SK-N-SH (cell line): ENCODE measurements around the gene PEX10. TPM values are rescaled to one million over a fixed set of nuclear protein-coding genes. Genes with fewer than 3 reads are reported as not detected.

ENCODE experiments used
- CTCF ChIA-PET: fragments of 300-600, 350-600 bp; formaldehyde crosslinking; extraction: SDS; loops from one replicate; lab custom pipeline; 2021; lab: Yijun Ruan, JAX
- POLR2A ChIA-PET: fragments of 350-600 bp; sonication (Branson Sonifier 250); formaldehyde crosslinking; extraction: SDS; loops from one replicate; lab custom pipeline; 2020; ENCODE audit warnings: antibody characterized with exemption, inconsistent platforms; lab: Yijun Ruan, JAX
- DNase-seq: peaks from one replicate; pipeline ENCODE4 v3.0.0; 2012
- H2AFZ ChIP-seq: fragments of 200-600 bp; sonication (generic); 2 replicates; pipeline ENCODE4 v1.8.1; 2016; ENCODE audit warnings: antibody characterized with exemption, mild to moderate bottlenecking, low read depth
- H3F3A ChIP-seq: fragments of 200-600 bp; sonication (generic); replicated peaks from 2 replicates; pipeline ENCODE3; 2016; ENCODE audit warnings: antibody characterized with exemption, mild to moderate bottlenecking; ENCODE audit not compliant: insufficient read depth
- H3K27ac ChIP-seq, 2 experiments: fragments of 200-500 bp in 1 of 2; fragments of 200-600 bp in 1 of 2; sonication (Bioruptor generic) in 1 of 2; sonication (generic), shearing (Covaris generic) in 1 of 2; 2 replicates each; pipeline versions ENCODE4 v1.5.1 to v1.6.1; 2014 to 2016; ENCODE audit warnings: low read depth in 2 of 2, inconsistent platforms in 1 of 2, low read length in 1 of 2, mild to moderate bottlenecking in 1 of 2, mixed read lengths in 1 of 2
- H3K27me3 ChIP-seq: fragments of 200-600 bp; sonication (generic), shearing (Covaris generic); 2 replicates; pipeline ENCODE4 v1.6.1; 2016; ENCODE audit warnings: mixed run types; ENCODE audit not compliant: insufficient read depth
- H3K36me3 ChIP-seq, 2 experiments: fragments of 200-500 bp in 1 of 2; fragments of 200-600 bp in 1 of 2; sonication (Bioruptor generic) in 1 of 2; sonication (generic) in 1 of 2; replicated peaks in 1 of 2; 2 replicates each; pipeline versions ENCODE3 to v1.5.1; 2014 to 2016; ENCODE audit warnings: low read length in 1 of 2, mild to moderate bottlenecking in 1 of 2; ENCODE audit not compliant: insufficient read depth in 2 of 2, control insufficient read depth in 1 of 2
- H3K4me1 ChIP-seq, 2 experiments: fragments of 200-500 bp in 1 of 2; fragments of 200-600 bp in 1 of 2; sonication (Bioruptor generic) in 1 of 2; sonication (generic), shearing (Covaris generic) in 1 of 2; 2 replicates each; pipeline versions ENCODE4 v1.5.1 to v1.6.1; 2014 to 2016; ENCODE audit warnings: low read depth in 1 of 2, low read length in 1 of 2, mixed run types in 1 of 2; ENCODE audit not compliant: insufficient read depth in 2 of 2, control insufficient read depth in 1 of 2
- H3K4me2 ChIP-seq: fragments of 200-600 bp; sonication (generic), shearing (Covaris generic); 2 replicates; pipeline ENCODE4 v1.6.1; 2017; ENCODE audit warnings: mixed run types
- H3K4me3 ChIP-seq, 2 experiments: fragments of 200-500 bp in 1 of 2; fragments of 200-600 bp in 1 of 2; sonication (Bioruptor generic) in 1 of 2; sonication (generic), shearing (Covaris generic) in 1 of 2; 2 replicates each; pipeline versions ENCODE4 v1.5.1 to v1.8.1; 2014 to 2016; ENCODE audit warnings: low read depth in 2 of 2, inconsistent platforms in 1 of 2, low read length in 1 of 2, mild to moderate bottlenecking in 1 of 2, mixed read lengths in 1 of 2, moderate library complexity in 1 of 2
- H3K79me2 ChIP-seq: fragments of 200-600 bp; sonication (generic); 2 replicates; pipeline ENCODE4 v1.8.1; 2017; ENCODE audit warnings: mild to moderate bottlenecking; ENCODE audit not compliant: insufficient read depth
- H3K9ac ChIP-seq: fragments of 200-600 bp; sonication (generic); 2 replicates; pipeline ENCODE4 v1.6.1; 2017; ENCODE audit warnings: mixed run types
- H3K9me2 ChIP-seq: fragments of 200-600 bp; sonication (generic); 2 replicates; pipeline ENCODE4 v1.6.1; 2017; ENCODE audit warnings: mixed run types
- H3K9me3 ChIP-seq: fragments of 200-600 bp; sonication (generic); 2 replicates; pipeline ENCODE4 v1.6.1; 2017; ENCODE audit warnings: mixed run types, mild to moderate bottlenecking, moderate library complexity
- H4K20me1 ChIP-seq: fragments of 200-600 bp; sonication (generic); 2 replicates; pipeline ENCODE4 v1.6.1; 2017; ENCODE audit warnings: mild to moderate bottlenecking, mixed run types; ENCODE audit not compliant: insufficient read depth
- GABPA ChIP-seq: IDR thresholded peaks from 2 replicates; pipeline ENCODE4 v1.4.0; 2012; ENCODE audit warnings: low read depth, mild to moderate bottlenecking
- GATA2 ChIP-seq: sonication (generic); formaldehyde crosslinking; IDR thresholded peaks from 2 replicates; pipeline ENCODE4 v1.5.0; 2020; ENCODE audit warnings: mild to moderate bottlenecking, missing genetic modification reagents
- JUND ChIP-seq: IDR thresholded peaks from 2 replicates; pipeline ENCODE4 v1.4.0; 2012
- RAD21 ChIP-seq: IDR thresholded peaks from 2 replicates; pipeline ENCODE4 v1.6.1; 2012; ENCODE audit warnings: mild to moderate bottlenecking, low read length
- RCOR1 ChIP-seq: fragments of 150-350 bp; IDR thresholded peaks from 2 replicates; pipeline ENCODE4 v1.6.1; 2017; ENCODE audit warnings: antibody characterized with exemption, low read length
- RFX5 ChIP-seq: IDR thresholded peaks from 2 replicates; pipeline ENCODE4 v1.6.1; 2012; ENCODE audit warnings: mild to moderate bottlenecking, improper control_type of control experiment, low read length
- TAF1 ChIP-seq: IDR thresholded peaks from 2 replicates; pipeline ENCODE4 v1.6.1; 2012; ENCODE audit warnings: low read depth, mild to moderate bottlenecking, low read length, moderate library complexity, borderline replicate concordance
- WGBS: methylation state at CpG from one replicate; pipeline ENCODE4 v1.1.6; 2017; ENCODE audit warnings: low lambda C conversion rate; 5-methylcytosine and 5-hydroxymethylcytosine counted together
- polyA plus RNA-seq, 3 experiments: library from polyadenylated mRNA; depleted of rRNA; stranded (reverse); fragments of >200 nt; gene quantifications; 2 replicates each; pipeline ENCODE4 v1.2.3, GENCODE V29; 2012
- TF ChIP-seq, protein P1 (sequence below): IDR thresholded peaks from 2 replicates; pipeline ENCODE4 v1.6.1; 2012; ENCODE audit warnings: mild to moderate bottlenecking, low read depth, low read length, moderate library complexity
- TF ChIP-seq, protein P2 (sequence below): fragments of 150-350 bp; IDR thresholded peaks from 2 replicates; pipeline ENCODE4 v1.6.1; 2017; ENCODE audit warnings: antibody characterized with exemption, low read length, low read depth, borderline replicate concordance
- TF ChIP-seq, protein P3 (sequence below): IDR thresholded peaks from 2 replicates; pipeline ENCODE4 v1.4.0; 2012; ENCODE audit warnings: low read depth

Gene PEX10
- polyA plus RNA-seq, 1 of the 3 experiments (the other 2 are of a cell fraction) = 28.6 TPM

DNA sequence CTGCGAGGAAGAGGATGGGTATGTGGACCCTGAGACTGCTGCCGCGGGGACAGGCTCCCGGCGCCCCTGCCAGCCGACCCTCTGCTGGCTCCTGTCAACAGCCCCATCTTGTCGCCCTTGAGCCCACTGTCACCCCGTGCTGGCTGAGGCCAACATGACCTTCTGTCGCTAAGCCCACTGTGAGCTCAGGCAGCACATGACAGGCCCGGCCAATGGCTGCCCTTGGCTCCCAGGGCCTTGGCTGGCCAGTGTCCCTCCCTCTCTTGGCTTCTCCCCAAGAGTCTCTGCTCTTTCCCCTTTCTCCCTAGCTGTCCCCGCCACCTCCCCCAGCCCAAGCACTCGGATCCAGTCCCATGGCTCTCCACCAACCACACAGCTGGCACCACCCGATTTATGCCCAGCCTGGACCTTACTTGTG, 3.5 kb downstream of the PEX10 start:
- peaks cover 0 to 48% of the 10 kb centered on the region in 2 experiments for H3K36me3 ChIP-seq
- DNase-seq = no peak
- 62% methylated on average over 5 of the region's 13 CpGs for WGBS

DNA sequence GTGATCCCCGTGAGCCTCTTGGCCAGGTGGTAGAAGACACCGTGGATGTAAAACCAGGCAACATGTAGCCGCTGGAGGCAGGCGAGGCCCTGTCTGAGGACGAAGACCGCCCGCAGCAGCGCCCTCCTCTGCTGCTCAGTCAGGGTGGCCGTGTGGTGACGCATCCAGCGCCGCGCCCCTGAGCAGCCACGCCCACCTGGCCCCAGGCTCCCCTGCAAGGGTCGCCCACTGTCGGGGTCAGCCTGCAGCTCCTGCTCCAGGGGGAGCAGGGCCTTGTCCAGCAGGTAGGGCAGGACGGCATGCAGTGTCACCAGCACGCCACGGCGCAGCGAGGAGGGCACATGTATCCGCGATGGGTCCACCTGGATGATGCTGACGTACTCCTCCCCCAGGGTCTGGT, 3.9 kb downstream of the PEX10 start:
- no peaks in the 10 kb centered on the region for H3K9me2 ChIP-seq
- H3K9ac ChIP-seq = no peak overlapping the region
- 80% methylated on average over 1 of the region's 24 CpGs for WGBS
- ChIA-PET CTCF (interaction anchor here (2.2 kb wide), 1 partner anchor 214 kb away, joined by 6 read pairs; the partner anchor contains the start of gene FAAP20), POLR2A (no interaction called here)
- no peaks in the 10 kb centered on the region for H4K20me1 ChIP-seq
- DNase-seq = no peak
- peaks cover 4% of the 10 kb centered on the region for H3F3A ChIP-seq
- H3K4me2 ChIP-seq = no peak overlapping the region
- H3K36me3 ChIP-seq = peaks cover 0 to 52% of the 10 kb centered on the region in 2 experiments
- no peak overlapping the region for H3K27ac ChIP-seq
- H3K9me3 ChIP-seq = no peaks in the 10 kb centered on the region
- no peak overlapping the region for H3K4me3 ChIP-seq
- no peak for TF ChIP-seq RCOR1
- TF ChIP-seq GABPA = no peak
- no peak for TF ChIP-seq TAF1
- TF ChIP-seq, protein P1, sequence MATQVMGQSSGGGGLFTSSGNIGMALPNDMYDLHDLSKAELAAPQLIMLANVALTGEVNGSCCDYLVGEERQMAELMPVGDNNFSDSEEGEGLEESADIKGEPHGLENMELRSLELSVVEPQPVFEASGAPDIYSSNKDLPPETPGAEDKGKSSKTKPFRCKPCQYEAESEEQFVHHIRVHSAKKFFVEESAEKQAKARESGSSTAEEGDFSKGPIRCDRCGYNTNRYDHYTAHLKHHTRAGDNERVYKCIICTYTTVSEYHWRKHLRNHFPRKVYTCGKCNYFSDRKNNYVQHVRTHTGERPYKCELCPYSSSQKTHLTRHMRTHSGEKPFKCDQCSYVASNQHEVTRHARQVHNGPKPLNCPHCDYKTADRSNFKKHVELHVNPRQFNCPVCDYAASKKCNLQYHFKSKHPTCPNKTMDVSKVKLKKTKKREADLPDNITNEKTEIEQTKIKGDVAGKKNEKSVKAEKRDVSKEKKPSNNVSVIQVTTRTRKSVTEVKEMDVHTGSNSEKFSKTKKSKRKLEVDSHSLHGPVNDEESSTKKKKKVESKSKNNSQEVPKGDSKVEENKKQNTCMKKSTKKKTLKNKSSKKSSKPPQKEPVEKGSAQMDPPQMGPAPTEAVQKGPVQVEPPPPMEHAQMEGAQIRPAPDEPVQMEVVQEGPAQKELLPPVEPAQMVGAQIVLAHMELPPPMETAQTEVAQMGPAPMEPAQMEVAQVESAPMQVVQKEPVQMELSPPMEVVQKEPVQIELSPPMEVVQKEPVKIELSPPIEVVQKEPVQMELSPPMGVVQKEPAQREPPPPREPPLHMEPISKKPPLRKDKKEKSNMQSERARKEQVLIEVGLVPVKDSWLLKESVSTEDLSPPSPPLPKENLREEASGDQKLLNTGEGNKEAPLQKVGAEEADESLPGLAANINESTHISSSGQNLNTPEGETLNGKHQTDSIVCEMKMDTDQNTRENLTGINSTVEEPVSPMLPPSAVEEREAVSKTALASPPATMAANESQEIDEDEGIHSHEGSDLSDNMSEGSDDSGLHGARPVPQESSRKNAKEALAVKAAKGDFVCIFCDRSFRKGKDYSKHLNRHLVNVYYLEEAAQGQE = no peak
- TF ChIP-seq, protein P2, sequence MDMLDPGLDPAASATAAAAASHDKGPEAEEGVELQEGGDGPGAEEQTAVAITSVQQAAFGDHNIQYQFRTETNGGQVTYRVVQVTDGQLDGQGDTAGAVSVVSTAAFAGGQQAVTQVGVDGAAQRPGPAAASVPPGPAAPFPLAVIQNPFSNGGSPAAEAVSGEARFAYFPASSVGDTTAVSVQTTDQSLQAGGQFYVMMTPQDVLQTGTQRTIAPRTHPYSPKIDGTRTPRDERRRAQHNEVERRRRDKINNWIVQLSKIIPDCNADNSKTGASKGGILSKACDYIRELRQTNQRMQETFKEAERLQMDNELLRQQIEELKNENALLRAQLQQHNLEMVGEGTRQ = no peak
- TF ChIP-seq RFX5 = no peak
- TF ChIP-seq GATA2 (CRISPR knock-in tag) = no peak
- no peak for TF ChIP-seq JUND
- H3K79me2 ChIP-seq = peaks cover 21% of the 10 kb centered on the region
- peaks cover 0 to 14% of the 10 kb centered on the region in 2 experiments; a peak in 1 of 4 replicates for H3K4me1 ChIP-seq
- H2AFZ ChIP-seq = no peak overlapping the region
- H3K27me3 ChIP-seq = no peaks in the 10 kb centered on the region

More for the DNA sequence above, 3.5 kb downstream of the PEX10 start:
- TF ChIP-seq JUND (no peak), RAD21 (no peak), RFX5 (no peak), GATA2 (CRISPR knock-in tag) (no peak)
- TF ChIP-seq, protein P3, sequence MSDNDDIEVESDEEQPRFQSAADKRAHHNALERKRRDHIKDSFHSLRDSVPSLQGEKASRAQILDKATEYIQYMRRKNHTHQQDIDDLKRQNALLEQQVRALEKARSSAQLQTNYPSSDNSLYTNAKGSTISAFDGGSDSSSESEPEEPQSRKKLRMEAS = no peak
- TF ChIP-seq, protein P1 = no peak
- TF ChIP-seq, all 33 proteins: peak for 0
- Histone ChIP-seq H3K4me3 (no peak overlapping the region), H3K9me3 (no peaks in the 10 kb centered on the region), H2AFZ (no peak overlapping the region), H3F3A (peaks cover 4% of the 10 kb centered on the region), H3K27ac (no peak overlapping the region), H3K79me2 (peaks cover 21% of the 10 kb centered on the region), H4K20me1 (no peaks in the 10 kb centered on the region), H3K4me2 (no peak overlapping the region), H3K9ac (no peak overlapping the region), H3K27me3 (no peaks in the 10 kb centered on the region), H3K4me1 (peaks cover 4 to 18% of the 10 kb centered on the region in 2 experiments; a peak in 1 of 4 replicates), H3K9me2 (no peaks in the 10 kb centered on the region)
- POLR2A ChIA-PET = no interaction called here
- CTCF ChIA-PET = interaction anchor here (1.2 to 2.2 kb wide), 2 partner anchors 27 to 214 kb away, joined by 4 to 6 read pairs; partner anchors contain the start of gene FAAP20
